Measurements from ENCODE around the gene EFEMP2.
A peak's percentile ranks its signal among the peaks of the same experiment; 100 is the strongest.
"Not testable (repeated sequence)": the region's sequence is repeated elsewhere in the genome, so short reads cannot be mapped to it uniquely, and the experiment has no call there.

Gene EFEMP2

GRCh38 chr11:65834202-65834601 lies 38.4 kb downstream of the EFEMP2 start:
- H3K27ac ChIP-seq, result no peak overlapping the region
- in situ Hi-C loops (cut with HindIII; ENCODE audit: low pct_ligation_motif_present, low sequenced_read_pairs), result no loop called here
- peak overlapping the region; percentile 74 for H3K4me3 ChIP-seq (ENCODE audit: low read depth, low read length)
- H3K36me3 ChIP-seq (replicated peaks), result no peaks in the 10 kb centered on the region
- TF ChIP-seq CTCF (IDR thresholded peaks at IDR 0.05; ENCODE audit: low read depth, low read length, missing control alignments), result no peak
- H3K27me3 ChIP-seq (replicated peaks), result no peaks in the 10 kb centered on the region
- DNase-seq, result no peak

- Histone ChIP-seq H3K27ac (peak within 1 kb of the TSS; percentile 58), H3K36me3 (replicated peaks) (no peaks in the 10 kb centered on the region), H3K27me3 (replicated peaks) (no peaks in the 10 kb centered on the region), H3K4me3 (ENCODE audit: low read depth, low read length) (peak within 1 kb of the TSS; percentile 74)
- TF ChIP-seq CTCF (IDR thresholded peaks at IDR 0.05; ENCODE audit: low read depth, low read length, missing control alignments), result no peak
- in situ Hi-C loops (cut with HindIII; ENCODE audit: low pct_ligation_motif_present, low sequenced_read_pairs), result no loop called here
- peak; percentile 90 for DNase-seq
Observed at GRCh38 chr11:65833297-65834030, 39.1 kb downstream of the EFEMP2 start, which contains the start of gene SNX32. SNX32 (plus strand) TSS chr11:65833963; CDS start chr11:65834066, 103 bp downstream.

GRCh38 chr11:65832231-65832630 lies 40.4 kb downstream of the EFEMP2 start:
- H3K27ac ChIP-seq; H3K4me3 ChIP-seq (ENCODE audit: low read depth, low read length); DNase-seq; H3K36me3 ChIP-seq (replicated peaks); in situ Hi-C loops (cut with HindIII; ENCODE audit: low pct_ligation_motif_present, low sequenced_read_pairs); H3K27me3 ChIP-seq (replicated peaks): not testable (repeated sequence)

- Histone ChIP-seq H3K4me3 (ENCODE audit: low read depth, low read length) (no peak overlapping the region), H3K27me3 (replicated peaks) (no peaks in the 10 kb centered on the region), H3K36me3 (replicated peaks) (no peaks in the 10 kb centered on the region), H3K27ac (no peak overlapping the region)
- no peak for DNase-seq
- in situ Hi-C loops (cut with HindIII; ENCODE audit: low pct_ligation_motif_present, low sequenced_read_pairs), result no loop called here
- TF ChIP-seq CTCF (IDR thresholded peaks at IDR 0.05; ENCODE audit: low read depth, low read length, missing control alignments), result no peak
Observed at GRCh38 chr11:65829459-65829858, 43.1 kb downstream of the EFEMP2 start.

GRCh38 chr11:65826984-65827735 lies 45.4 kb downstream of the EFEMP2 start:
- H3K27me3 ChIP-seq (replicated peaks), result no peaks in the 10 kb centered on the region
- H3K27ac ChIP-seq, result no peak overlapping the region
- H3K4me3 ChIP-seq (ENCODE audit: low read depth, low read length), result no peak overlapping the region
- TF ChIP-seq CTCF (IDR thresholded peaks at IDR 0.05; ENCODE audit: low read depth, low read length, missing control alignments), result no peak
- H3K36me3 ChIP-seq (replicated peaks), result no peaks in the 10 kb centered on the region
- no peak for DNase-seq
- in situ Hi-C loops (cut with HindIII; ENCODE audit: low pct_ligation_motif_present, low sequenced_read_pairs), result no loop called here

GRCh38 chr11:65822776-65823528 lies 49.6 kb downstream of the EFEMP2 start:
- Histone ChIP-seq H3K27ac (no peak overlapping the region), H3K36me3 (replicated peaks) (no peaks in the 10 kb centered on the region), H3K27me3 (replicated peaks) (no peaks in the 10 kb centered on the region), H3K4me3 (ENCODE audit: low read depth, low read length) (no peak overlapping the region)
- in situ Hi-C loops (cut with HindIII; ENCODE audit: low pct_ligation_motif_present, low sequenced_read_pairs), result no loop called here
- no peak for DNase-seq
- TF ChIP-seq CTCF (IDR thresholded peaks at IDR 0.05; ENCODE audit: low read depth, low read length, missing control alignments), result no peak
